A549 treated with Hydrocortisone at 1 μM for 4 hours (cell line): ENCODE data around the gene TMCO6. TPM values are rescaled to one million over a fixed set of nuclear protein-coding genes. Genes with fewer than 3 reads are reported as not detected.

Experiments
- total RNA-seq: library from RNA; stranded (reverse); fragments of 200-300 nt; extraction: Qiagen RNA extraction; gene quantifications from 5 replicates; pipeline ENCODE4 v1.2.3, GENCODE V29; 2022

TMCO6 gene
- total RNA-seq, result 9.2 to 12.7 TPM (median 12.2 TPM) in 5 replicates

GRCh38 chr5:140639148-140639981, at the start of gene TMCO6:
TMCO6 (plus strand) TSS chr5:140639451; CDS start chr5:140639528, 77 bp downstream.

DNA sequence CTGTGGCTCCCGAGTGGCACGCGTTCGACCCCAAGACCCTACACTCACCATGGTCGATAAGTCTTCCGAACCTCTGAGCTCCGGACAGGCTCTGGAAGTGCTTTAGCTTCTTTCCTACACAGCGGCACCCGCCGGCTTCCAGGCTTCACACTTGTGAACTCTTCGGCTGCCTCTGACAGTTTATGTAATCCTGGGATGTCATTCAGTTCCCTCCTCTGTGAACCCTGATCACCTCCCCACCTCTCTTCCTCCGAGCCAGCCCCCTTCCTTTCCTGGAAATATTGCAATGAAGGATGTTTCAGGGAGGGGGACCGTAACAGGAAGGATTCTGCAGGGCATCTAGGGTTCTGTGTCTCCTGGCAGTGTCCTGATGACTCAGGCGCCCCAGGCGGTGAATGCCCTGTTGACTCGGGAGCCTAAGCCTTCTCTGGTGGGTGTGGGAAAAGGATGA, 6.2 kb upstream of the TMCO6 start, which contains the start of gene CD14:
Gene CD14 (minus strand): TSS at position 155 of the 451 bp plus-strand sequence. CDS start 104 bp downstream, at position 51.

GRCh38 chr5:140664359-140665119, 25.3 kb downstream of the TMCO6 start, which contains the start of gene WDR55:
WDR55 (plus strand) TSS chr5:140664904; CDS start chr5:140664913, 9 bp downstream.

GRCh38 chr5:140673187-140673976, 34.1 kb downstream of the TMCO6 start, which contains the start of gene DND1:
DND1 (minus strand) TSS chr5:140673576; CDS start chr5:140673542, 34 bp downstream.

DNA sequence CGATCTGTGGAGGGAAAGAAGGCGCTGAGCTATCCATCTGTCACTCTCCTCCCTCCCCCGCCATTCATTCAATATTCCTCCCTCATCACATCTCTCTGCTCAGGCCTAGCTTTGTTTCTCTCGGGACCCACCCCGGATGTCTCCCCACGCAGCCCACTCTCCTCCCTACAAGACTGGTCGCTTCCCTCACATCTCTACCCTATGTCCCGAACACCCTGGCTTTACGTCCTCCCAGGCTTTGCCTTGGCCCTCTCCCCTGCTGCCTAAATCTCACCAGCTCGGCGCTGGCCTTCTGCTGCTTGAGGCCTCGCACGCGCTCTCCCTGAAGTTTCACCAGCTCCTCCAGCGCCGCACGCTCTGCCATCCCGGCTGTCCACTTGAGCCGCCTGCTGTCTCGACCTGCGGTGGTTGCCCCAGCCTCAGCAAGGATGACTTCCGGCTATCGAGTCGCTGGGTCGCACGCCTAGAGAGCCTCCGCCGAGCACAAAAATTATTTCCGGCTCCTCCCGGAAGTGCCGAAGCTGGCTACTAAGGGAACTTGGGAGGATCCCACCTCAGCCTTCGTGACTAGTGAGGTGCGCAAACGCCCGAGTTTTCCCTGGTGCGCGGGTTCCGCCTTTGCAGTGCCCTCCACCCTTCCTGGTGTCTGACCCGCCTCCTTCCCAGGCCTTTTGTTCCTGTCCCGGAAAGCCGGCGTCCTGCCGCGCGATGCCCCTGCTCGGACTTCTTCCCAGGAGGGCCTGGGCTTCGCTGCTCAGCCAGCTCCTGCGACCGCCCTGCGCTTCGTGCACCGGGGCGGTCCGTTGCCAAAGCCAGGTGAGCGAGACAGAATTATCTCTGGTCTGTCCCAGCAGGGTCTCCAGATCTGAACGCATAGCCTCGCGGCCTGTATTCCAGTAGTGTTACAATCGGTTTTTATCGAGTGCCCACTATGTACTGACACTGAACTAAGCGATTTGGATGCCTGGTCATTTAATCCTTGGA, 52.0 kb downstream of the TMCO6 start, which contains the start of the genes HARS1 and HARS2:
Gene HARS1 (minus strand): TSS at position 430 of the 984 bp plus-strand sequence. CDS start 66 bp downstream, at position 364.
Gene HARS2 (plus strand): TSS at position 515 of the 984 bp plus-strand sequence. CDS start 194 bp downstream, at position 709.

Other genes with a start within 250 kb of the TMCO6 start
- 38.9 to 55.6 TPM (median 49.9 TPM) in 5 replicates for gene ANKHD1, start 237.6 kb upstream of the TMCO6 start, total RNA-seq
- 0.39 to 3.0 TPM (median 1.8 TPM) in 5 replicates for gene EIF4EBP3, start 91.8 kb upstream of the TMCO6 start, total RNA-seq
- gene SRA1, start 82.0 kb upstream of the TMCO6 start, total RNA-seq, result 32.5 to 53.2 TPM (median 46.8 TPM) in 5 replicates
- 5.3 to 7.1 TPM (median 6.4 TPM) in 5 replicates for gene APBB3, start 74.9 kb upstream of the TMCO6 start, total RNA-seq
- 73.1 to 91.2 TPM (median 80.5 TPM) in 5 replicates for gene SLC35A4, start 74.6 kb upstream of the TMCO6 start, total RNA-seq
- 3.3 to 4.5 TPM (median 4.1 TPM) in 5 replicates for gene CD14, start 6.3 kb upstream of the TMCO6 start, total RNA-seq
- 84.6 to 130 TPM (median 123 TPM) in 5 replicates for gene NDUFA2, start 8.2 kb downstream of the TMCO6 start, total RNA-seq
- 84.3 to 119 TPM (median 87.4 TPM) in 5 replicates for gene IK, start 8.4 kb downstream of the TMCO6 start, total RNA-seq
- gene WDR55, start 25.5 kb downstream of the TMCO6 start, total RNA-seq, result 27.2 to 34.7 TPM (median 29.0 TPM) in 5 replicates
- gene DND1, start 34.1 kb downstream of the TMCO6 start, total RNA-seq, result 0.47 to 0.94 TPM (median 0.70 TPM) in 5 replicates
- gene HARS1, start 51.9 kb downstream of the TMCO6 start, total RNA-seq, result 73.7 to 90.7 TPM (median 77.1 TPM) in 5 replicates
- 34.4 to 44.5 TPM (median 36.9 TPM) in 5 replicates for gene HARS2, start 52.0 kb downstream of the TMCO6 start, total RNA-seq
- gene ZMAT2, start 61.0 kb downstream of the TMCO6 start, total RNA-seq, result 79.9 to 111 TPM (median 84.2 TPM) in 5 replicates
- gene PCDHA1, start 146.7 kb downstream of the TMCO6 start, total RNA-seq, result 0.14 to 0.29 TPM (median 0.23 TPM) in 5 replicates
- gene PCDHA2, start 155.4 kb downstream of the TMCO6 start, total RNA-seq, result 0.06 to 0.08 TPM (median 0.06 TPM) in 3 of 5 replicates, not detected in the others
- 0.66 to 1.0 TPM (median 0.82 TPM) in 5 replicates for gene PCDHA3, start 161.6 kb downstream of the TMCO6 start, total RNA-seq
- gene PCDHA4, start 167.6 kb downstream of the TMCO6 start, total RNA-seq, result 1.1 to 1.9 TPM (median 1.9 TPM) in 5 replicates
- gene PCDHA5, start 182.2 kb downstream of the TMCO6 start, total RNA-seq, result 0.70 to 1.1 TPM (median 0.76 TPM) in 5 replicates
- gene PCDHA6, start 188.5 kb downstream of the TMCO6 start, total RNA-seq, result 0.05 to 0.08 TPM (median 0.08 TPM) in 3 of 5 replicates, not detected in the others
- gene PCDHA7, start 194.8 kb downstream of the TMCO6 start, total RNA-seq, result 0.05 to 0.16 TPM (median 0.09 TPM) in 5 replicates
- 0.05 to 0.09 TPM (median 0.06 TPM) in 4 of 5 replicates, not detected in the other for gene PCDHA8, start 201.7 kb downstream of the TMCO6 start, total RNA-seq
- gene PCDHA9, start 208.9 kb downstream of the TMCO6 start, total RNA-seq, result not detected in 5 replicates
- gene PCDHA10, start 216.4 kb downstream of the TMCO6 start, total RNA-seq, result 0.01 to 0.03 TPM (median 0.02 TPM) in 3 of 5 replicates, not detected in the others
- 0.07 to 0.30 TPM (median 0.17 TPM) in 5 replicates for gene PCDHA11, start 229.5 kb downstream of the TMCO6 start, total RNA-seq
- gene PCDHA12, start 235.9 kb downstream of the TMCO6 start, total RNA-seq, result 2.7 to 3.6 TPM (median 2.8 TPM) in 5 replicates
- gene PCDHA13, start 242.7 kb downstream of the TMCO6 start, total RNA-seq, result 0.06 to 0.10 TPM (median 0.08 TPM) in 3 of 5 replicates, not detected in the others